Muscle layer of duodenum (tissue), 2 donors: ENCODE results near the gene GBP7.
"Not testable (repeated sequence)": the region's sequence is repeated elsewhere in the genome, so short reads cannot be mapped to it uniquely, and the experiment has no call there.

Experiments
- H3K27ac ChIP-seq: one replicate; pipeline ENCODE4 v1.7.0; 2013; ENCODE audit warnings: mild to moderate bottlenecking, low read length
- H3K27me3 ChIP-seq: one replicate; pipeline ENCODE4 v1.7.0; 2013; ENCODE audit warnings: low read depth, mild to moderate bottlenecking, control low read depth, low read length
- H3K36me3 ChIP-seq, 2 donors: one replicate each; pipeline ENCODE4 v1.7.0; 2013; ENCODE audit warnings: low read length in 2 of 2, control low read depth in 1 of 2, mild to moderate bottlenecking in 1 of 2; ENCODE audit not compliant: insufficient read depth in 2 of 2, control insufficient read depth in 1 of 2
- H3K4me1 ChIP-seq, 2 donors: one replicate each; pipeline ENCODE4 v1.7.0; 2013; ENCODE audit warnings: low read length in 2 of 2, mild to moderate bottlenecking in 2 of 2, control low read depth in 1 of 2, moderate library complexity in 1 of 2; ENCODE audit not compliant: insufficient read depth in 2 of 2, control insufficient read depth in 1 of 2
- H3K4me3 ChIP-seq, 2 donors: one replicate each; pipeline ENCODE4 v1.7.0; 2013; ENCODE audit warnings: low read length in 2 of 2, low read depth in 1 of 2, mild to moderate bottlenecking in 1 of 2
- H3K9me3 ChIP-seq, 2 donors: one replicate each; pipeline ENCODE4 v1.7.0; 2013; ENCODE audit warnings: low read length in 2 of 2, control low read depth in 1 of 2, mild to moderate bottlenecking in 1 of 2; ENCODE audit not compliant: control insufficient read depth in 1 of 2
- donor health status: healthy.

GBP7 gene, protein sequence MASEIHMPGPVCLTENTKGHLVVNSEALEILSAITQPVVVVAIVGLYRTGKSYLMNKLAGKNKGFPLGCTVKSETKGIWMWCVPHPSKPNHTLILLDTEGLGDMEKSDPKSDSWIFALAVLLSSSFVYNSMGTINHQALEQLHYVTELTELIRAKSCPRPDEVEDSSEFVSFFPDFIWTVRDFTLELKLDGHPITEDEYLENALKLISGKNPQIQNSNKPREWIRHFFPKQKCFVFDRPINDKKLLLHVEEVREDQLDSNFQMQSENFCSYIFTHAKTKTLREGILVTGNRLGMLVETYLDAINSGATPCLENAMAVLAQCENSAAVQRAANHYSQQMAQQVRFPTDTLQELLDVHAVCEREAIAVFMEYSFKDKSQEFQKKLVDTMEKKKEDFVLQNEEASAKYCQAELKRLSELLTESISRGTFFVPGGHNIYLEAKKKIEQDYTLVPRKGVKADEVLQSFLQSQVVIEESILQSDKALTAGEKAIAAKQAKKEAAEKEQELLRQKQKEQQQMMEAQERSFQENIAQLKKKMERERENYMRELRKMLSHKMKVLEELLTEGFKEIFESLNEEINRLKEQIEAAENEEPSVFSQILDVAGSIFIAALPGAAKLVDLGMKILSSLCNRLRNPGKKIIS

DNA sequence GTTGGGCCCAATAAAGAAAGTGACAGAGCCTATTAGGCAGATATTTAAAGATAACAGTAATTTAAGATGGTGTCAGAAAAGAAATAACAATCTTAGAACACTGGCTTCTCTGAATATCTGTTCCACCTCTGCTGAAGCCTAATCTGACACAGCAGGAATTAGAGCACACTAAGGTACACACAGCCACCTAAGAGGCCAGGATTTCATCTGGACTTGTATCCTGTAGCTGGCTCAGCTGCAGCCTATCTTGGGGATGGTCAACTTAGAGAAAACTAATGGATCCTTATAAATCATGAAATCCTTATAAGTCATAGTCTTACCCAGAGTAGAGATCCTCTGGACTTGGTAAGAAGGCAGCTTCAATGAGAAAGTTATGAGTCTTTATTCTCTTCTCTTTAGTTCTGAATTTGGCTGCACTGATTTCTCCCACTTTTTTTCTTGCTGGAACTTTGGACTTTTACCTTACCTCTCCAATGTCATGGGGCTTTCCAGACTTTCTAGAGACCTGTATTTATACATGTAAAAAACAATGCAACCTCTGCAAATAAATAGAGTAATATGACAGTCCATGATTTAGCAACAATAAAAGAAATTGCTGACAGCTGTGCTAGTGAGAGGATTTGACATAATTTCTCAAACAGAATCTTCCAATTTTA, at the start of gene GBP7:
Gene GBP7 (minus strand): TSS at position 403 of the 656 bp plus-strand sequence. CDS start 4,068 bp downstream, outside the sequence.
- Histone ChIP-seq H3K9me3 (no peaks in the 10 kb centered on the region), H3K4me1 (no peaks in the 10 kb centered on the region), H3K27ac (no peak within 1 kb of the TSS), H3K4me3 (no peak within 1 kb of the TSS), H3K36me3 (no peaks in the 10 kb centered on the region), H3K27me3 (no peaks in the 10 kb centered on the region)

DNA sequence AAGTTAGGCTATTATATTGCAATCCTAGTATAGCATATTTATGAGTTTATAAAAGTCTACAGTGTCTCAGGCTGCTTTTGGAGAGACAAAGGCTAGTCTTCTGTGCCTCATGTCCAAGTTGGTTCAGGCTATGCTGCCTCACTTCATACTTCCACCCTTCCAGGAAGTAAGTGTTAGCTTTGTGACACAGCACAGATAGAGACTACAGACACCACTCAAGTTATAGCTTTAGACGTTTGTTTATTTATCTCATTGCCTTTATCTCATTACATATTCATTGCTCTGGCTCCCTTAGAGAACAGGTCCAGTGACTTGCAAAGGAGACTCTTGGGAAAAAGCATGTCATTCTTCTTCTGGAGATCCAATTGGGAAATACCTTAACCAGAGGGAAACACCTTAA, 45.5 kb upstream of the GBP7 start:
- Histone ChIP-seq H3K36me3 (no peaks in the 10 kb centered on the region), H3K4me1 (no peaks in the 10 kb centered on the region), H3K4me3 (no peak overlapping the region), H3K27me3 (no peaks in the 10 kb centered on the region), H3K27ac (no peak overlapping the region), H3K9me3 (peaks cover 3 to 6% of the 10 kb centered on the region in 2 donors)

DNA sequence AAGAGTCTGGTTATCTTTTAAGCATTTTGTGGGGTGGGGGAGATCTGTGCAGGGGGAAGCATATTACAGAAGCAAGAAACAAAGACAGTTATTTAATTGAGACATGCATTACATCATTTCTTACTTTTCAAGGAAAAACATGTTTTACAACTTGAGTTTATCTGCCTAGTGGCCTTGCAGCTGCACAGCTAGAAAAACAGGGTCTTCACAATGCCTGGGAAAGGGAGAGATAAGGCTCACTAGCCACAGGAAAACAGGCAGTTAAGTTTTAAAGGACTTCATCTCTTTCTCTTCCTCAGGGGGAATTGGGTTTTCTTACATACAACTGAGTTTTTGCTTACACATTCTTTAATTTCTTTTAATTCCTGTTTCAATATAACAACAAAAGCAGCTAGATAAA, 44.0 kb upstream of the GBP7 start:
- not testable (repeated sequence) for H3K4me1 ChIP-seq, H3K36me3 ChIP-seq, H3K4me3 ChIP-seq, H3K27me3 ChIP-seq, H3K9me3 ChIP-seq, H3K27ac ChIP-seq

DNA sequence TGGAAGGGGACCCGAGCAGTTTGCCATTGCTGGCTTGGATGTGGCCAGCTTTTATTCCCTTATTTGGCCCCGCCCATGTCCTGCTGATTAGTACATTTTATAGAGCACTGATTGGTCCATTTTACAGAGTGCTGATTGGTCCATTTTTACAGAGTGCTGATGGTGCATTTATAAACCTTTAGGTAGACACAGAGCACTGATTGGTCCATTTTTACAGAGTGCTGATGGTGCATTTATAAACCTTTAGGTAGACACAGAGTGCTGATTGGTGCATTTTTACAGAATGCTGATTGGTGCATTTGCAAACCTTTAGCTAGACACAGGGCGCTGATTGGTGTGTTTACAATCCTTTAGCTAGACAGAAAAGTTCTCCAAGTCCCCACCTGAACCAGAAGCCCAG, 43.1 kb upstream of the GBP7 start:
- not testable (repeated sequence) for H3K27me3 ChIP-seq, H3K36me3 ChIP-seq, H3K9me3 ChIP-seq, H3K4me3 ChIP-seq, H3K27ac ChIP-seq, H3K4me1 ChIP-seq

DNA sequence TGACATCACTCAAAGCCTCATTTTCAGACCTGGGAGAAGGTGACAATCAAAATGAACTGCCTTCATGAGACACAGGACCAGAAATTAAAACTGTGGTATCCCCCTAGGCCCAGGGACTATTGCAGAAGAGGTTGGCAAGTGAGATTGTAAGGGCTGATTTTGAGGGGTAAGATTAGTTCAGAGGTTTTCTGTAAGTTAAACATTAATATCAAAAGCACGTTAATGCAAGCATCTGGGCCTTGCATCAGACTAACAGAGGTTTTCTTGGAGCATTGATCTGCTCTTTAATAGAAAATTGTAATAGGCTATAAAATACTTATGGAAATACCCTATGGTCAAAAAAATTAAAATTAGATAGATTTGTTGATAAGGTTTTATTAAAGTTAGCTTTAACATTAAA, 37.5 kb upstream of the GBP7 start:
- Histone ChIP-seq H3K4me1 (no peaks in the 10 kb centered on the region), H3K27me3 (no peaks in the 10 kb centered on the region), H3K27ac (no peak overlapping the region), H3K9me3 (peaks cover 0 to 6% of the 10 kb centered on the region in 2 donors), H3K36me3 (no peaks in the 10 kb centered on the region), H3K4me3 (no peak overlapping the region)

DNA sequence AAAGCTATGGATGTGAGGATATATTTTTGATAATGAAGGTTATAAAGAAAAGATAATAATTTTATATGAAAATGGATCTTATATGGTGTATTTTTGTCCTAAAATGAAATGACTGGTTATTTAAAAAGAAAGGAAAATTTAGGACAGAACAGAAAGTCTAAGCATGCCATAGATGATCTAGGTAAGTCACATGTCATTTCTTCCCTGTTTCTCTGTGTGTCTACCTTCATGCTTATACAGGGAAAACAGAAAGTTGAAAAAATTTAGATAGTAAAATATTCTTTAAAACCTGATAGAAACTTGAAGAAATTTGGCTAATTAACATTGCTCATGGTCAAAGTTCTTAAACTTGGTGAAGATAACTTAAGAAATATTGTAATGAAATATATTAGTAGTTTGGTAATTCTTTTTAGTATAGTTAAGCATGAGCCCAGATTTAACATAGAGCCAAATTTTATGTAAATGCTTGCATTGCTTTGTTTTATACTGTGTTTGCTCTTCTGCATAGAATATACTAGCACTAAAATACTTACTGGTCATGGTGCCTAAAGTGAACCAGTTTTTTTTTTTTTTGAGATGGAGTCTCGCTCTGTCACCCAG, 35.3 kb upstream of the GBP7 start:
- H3K4me1 ChIP-seq: no peaks in the 10 kb centered on the region
- H3K27ac ChIP-seq: no peak overlapping the region
- H3K36me3 ChIP-seq: no peaks in the 10 kb centered on the region
- H3K4me3 ChIP-seq: no peak overlapping the region
- H3K27me3 ChIP-seq: no peaks in the 10 kb centered on the region
- no peaks in the 10 kb centered on the region for H3K9me3 ChIP-seq

DNA sequence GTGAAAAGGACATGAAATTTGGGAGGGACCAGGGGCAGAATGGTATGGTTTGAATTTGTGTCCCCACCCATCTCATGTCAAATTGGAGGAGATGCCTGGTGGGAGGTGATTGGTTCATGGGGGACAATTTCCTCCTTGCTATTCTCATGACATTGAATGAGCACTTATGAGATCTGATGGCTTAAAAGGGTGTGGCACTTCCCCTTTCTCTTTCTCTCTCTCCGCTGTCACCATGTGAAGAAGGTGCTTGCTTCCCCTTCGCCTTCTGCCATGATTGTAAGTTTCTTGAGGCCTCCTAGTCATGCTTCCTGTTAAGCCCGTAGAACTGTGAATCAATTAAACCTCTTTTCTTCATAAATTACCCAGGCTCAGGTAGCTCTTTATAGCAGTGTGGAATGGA, 30.6 kb upstream of the GBP7 start:
- Histone ChIP-seq H3K27me3 (no peaks in the 10 kb centered on the region), H3K9me3 (no peaks in the 10 kb centered on the region), H3K4me3 (no peak overlapping the region), H3K4me1 (no peaks in the 10 kb centered on the region), H3K36me3 (no peaks in the 10 kb centered on the region), H3K27ac (no peak overlapping the region)

DNA sequence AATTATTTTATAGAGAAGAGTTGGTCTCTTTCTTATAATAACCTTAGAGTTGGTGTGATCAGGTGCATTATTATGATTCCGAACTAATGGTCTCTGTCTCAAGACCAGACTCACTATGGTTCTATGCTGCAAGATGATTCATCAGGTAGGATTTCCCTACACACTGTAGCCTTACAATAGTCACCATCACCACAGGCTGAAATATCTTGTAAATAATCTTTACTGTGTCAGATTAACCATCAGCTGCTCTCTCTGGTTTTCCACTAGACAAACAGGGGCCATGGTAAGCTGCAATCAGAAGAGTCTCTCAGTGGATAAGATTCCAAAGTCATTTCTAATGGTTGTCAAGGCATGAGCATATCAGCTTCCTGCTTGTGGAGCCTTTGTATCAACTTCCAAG, 27.4 kb upstream of the GBP7 start:
- no peaks in the 10 kb centered on the region for H3K36me3 ChIP-seq
- no peaks in the 10 kb centered on the region for H3K27me3 ChIP-seq
- no peaks in the 10 kb centered on the region for H3K9me3 ChIP-seq
- H3K4me1 ChIP-seq: peaks cover 0 to 4% of the 10 kb centered on the region in 2 donors
- H3K27ac ChIP-seq: no peak overlapping the region
- H3K4me3 ChIP-seq: no peak overlapping the region

DNA sequence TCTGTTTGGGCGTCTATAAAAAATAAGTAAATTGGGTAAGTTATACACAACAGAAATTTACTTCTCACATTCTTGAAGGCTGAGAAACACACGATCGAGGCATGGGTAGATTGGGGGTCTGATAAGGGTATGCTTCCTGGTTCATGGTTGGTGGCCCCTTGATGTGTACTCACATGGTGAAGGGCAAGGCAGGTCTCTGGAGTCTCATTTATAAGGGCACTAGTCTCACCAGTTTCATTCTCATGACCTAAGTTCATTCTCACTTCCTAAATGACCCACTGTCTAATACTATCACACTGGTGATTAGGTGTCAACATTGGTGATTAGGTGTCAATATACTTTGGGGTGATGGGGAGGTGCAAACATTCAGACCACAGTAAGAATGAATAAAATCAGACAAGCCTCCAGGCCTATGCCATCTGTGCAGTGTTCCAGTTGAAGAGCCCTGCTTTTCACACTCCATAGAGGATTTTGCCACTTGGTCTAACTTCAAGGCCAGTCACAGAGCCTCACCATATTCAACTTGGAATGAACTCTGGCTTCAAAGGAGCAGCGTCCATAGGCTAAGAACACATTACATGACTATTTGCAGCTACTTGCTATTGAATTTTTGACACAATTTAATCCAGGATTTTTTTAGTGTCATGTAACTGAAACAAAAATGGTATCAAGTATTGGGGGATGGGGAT, 25.4 kb upstream of the GBP7 start:
- H3K36me3 ChIP-seq: no peaks in the 10 kb centered on the region
- H3K9me3 ChIP-seq: no peaks in the 10 kb centered on the region
- H3K4me1 ChIP-seq: peaks cover 0 to 4% of the 10 kb centered on the region in 2 donors
- H3K27me3 ChIP-seq: no peaks in the 10 kb centered on the region
- H3K4me3 ChIP-seq: peak overlapping the region in 1 of 2 donors; percentile 1
- no peak overlapping the region for H3K27ac ChIP-seq

DNA sequence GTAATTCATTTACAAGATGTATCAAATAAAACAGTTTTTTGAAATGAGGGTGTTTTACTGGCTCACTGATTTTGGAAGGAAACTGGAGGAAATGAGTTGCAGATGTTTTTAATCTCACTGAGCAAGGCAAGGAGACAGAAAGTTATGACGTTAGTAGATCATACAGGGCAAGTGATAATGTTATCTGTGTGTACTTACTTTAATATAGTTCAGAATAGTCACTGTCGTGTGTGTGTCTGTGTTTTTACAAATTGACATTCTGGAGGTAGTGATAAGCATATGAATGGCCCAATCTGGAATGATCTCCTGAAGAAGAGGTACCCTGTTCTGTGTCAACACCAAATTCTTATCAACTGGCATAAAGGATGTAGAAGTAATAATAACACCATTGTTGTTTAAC, 24.9 kb upstream of the GBP7 start:
- H3K27ac ChIP-seq: no peak overlapping the region
- no peaks in the 10 kb centered on the region for H3K36me3 ChIP-seq

More for the DNA sequence above, 24.9 kb upstream of the GBP7 start:
- H3K9me3 ChIP-seq: no peaks in the 10 kb centered on the region
- H3K4me3 ChIP-seq: peak overlapping the region in 1 of 2 donors; percentile 1
- peaks cover 0 to 4% of the 10 kb centered on the region in 2 donors for H3K4me1 ChIP-seq
- H3K27me3 ChIP-seq: no peaks in the 10 kb centered on the region
